GM23338 (cell line): Measurements from ENCODE around the gene OR5AP2.

Experiments used
- CREB1 ChIP-seq: fragments of 250-450 bp; sonication (Bioruptor Pico); IDR thresholded peaks from 2 replicates; pipeline ENCODE4 v1.5.0; 2020; ENCODE audit warnings: low read depth, mild to moderate bottlenecking, moderate library complexity
- EZH2 ChIP-seq: fragments of 200-600 bp; sonication (generic); IDR thresholded peaks from one replicate; pipeline ENCODE4 v1.8.0; 2017; ENCODE audit warnings: antibody characterized with exemption, mild to moderate bottlenecking, low read depth; ENCODE audit not compliant: unreplicated experiment
- EZH2phosphoT487 ChIP-seq: fragments of 200-600 bp; sonication (generic); IDR thresholded peaks from one replicate; pipeline ENCODE4 v1.8.1; 2018; ENCODE audit warnings: antibody characterized with exemption; ENCODE audit not compliant: unreplicated experiment
- JUNB ChIP-seq: IDR thresholded peaks from one replicate; pipeline ENCODE4 v1.6.1; 2016; ENCODE audit warnings: antibody characterized with exemption; ENCODE audit not compliant: unreplicated experiment
- NANOG ChIP-seq: IDR thresholded peaks from 2 replicates; pipeline ENCODE4 v1.6.1; 2016; ENCODE audit warnings: antibody characterized with exemption, borderline replicate concordance
- POLR2AphosphoS5 ChIP-seq: IDR thresholded peaks from 2 replicates; pipeline ENCODE4 v1.6.1; 2016; ENCODE audit warnings: antibody characterized with exemption, low read depth
- STAT1 ChIP-seq: IDR thresholded peaks from one replicate; pipeline ENCODE4 v1.6.1; 2016; ENCODE audit warnings: antibody characterized with exemption; ENCODE audit not compliant: unreplicated experiment
- ZNF114 ChIP-seq: fragments of 250-450 bp; sonication (Bioruptor Pico); IDR thresholded peaks from 2 replicates; pipeline ENCODE4 v1.5.0; 2020; ENCODE audit warnings: mild to moderate bottlenecking, moderate library complexity
- TF ChIP-seq, protein P1 (sequence below): IDR thresholded peaks from 2 replicates; pipeline ENCODE4 v1.6.1; 2016; ENCODE audit warnings: antibody characterized with exemption
- TF ChIP-seq, protein P2 (sequence below), 2 experiments: fragments of 200-600 bp in 1 of 2; sonication (generic) in 1 of 2; conservative IDR thresholded peaks; 2 replicates each; pipeline versions ENCODE4 v1.5.1 to v1.6.1; 2016 to 2017; ENCODE audit warnings: antibody characterized with exemption in 2 of 2, low read depth in 2 of 2, mild to moderate bottlenecking in 2 of 2, moderate library complexity in 1 of 2
- TF ChIP-seq, protein P3 (sequence below): IDR thresholded peaks from one replicate; pipeline ENCODE4 v1.6.1; 2018; ENCODE audit warnings: antibody characterized with exemption; ENCODE audit not compliant: unreplicated experiment
- TF ChIP-seq, protein P4 (sequence below): fragments of 250-450 bp; sonication (Bioruptor Pico); IDR thresholded peaks from 2 replicates; pipeline ENCODE4 v1.5.0; 2020; ENCODE audit warnings: mild to moderate bottlenecking, moderate library complexity

DNA sequence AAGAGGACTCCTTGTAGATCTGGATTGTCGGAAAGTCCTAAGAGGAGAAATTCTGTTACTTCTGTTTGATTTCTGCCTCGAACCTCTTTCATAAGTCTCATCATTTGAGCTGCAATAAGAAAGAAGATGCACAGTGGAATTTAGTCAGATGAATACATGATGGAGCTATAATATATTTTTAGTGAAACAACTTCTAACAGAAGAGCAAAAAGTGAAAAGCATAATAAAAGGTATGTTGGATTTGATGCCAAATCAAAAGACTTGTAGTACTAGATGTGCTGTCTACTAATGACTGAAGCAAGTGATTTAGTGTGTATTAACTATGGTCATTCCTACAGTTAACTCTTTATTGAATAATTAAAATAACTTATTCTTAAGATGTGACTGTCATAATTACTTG is at the start of gene OR5AP2:
- TF ChIP-seq, protein P1, sequence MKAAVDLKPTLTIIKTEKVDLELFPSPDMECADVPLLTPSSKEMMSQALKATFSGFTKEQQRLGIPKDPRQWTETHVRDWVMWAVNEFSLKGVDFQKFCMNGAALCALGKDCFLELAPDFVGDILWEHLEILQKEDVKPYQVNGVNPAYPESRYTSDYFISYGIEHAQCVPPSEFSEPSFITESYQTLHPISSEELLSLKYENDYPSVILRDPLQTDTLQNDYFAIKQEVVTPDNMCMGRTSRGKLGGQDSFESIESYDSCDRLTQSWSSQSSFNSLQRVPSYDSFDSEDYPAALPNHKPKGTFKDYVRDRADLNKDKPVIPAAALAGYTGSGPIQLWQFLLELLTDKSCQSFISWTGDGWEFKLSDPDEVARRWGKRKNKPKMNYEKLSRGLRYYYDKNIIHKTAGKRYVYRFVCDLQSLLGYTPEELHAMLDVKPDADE = no peak
- TF ChIP-seq EZH2 (no peak), POLR2AphosphoS5 (no peak), EZH2phosphoT487 (no peak), CREB1 (CRISPR knock-in tag) (no peak), JUNB (no peak), NANOG (no peak), ZNF114 (CRISPR knock-in tag) (no peak), STAT1 (no peak)
- TF ChIP-seq, protein P2, sequence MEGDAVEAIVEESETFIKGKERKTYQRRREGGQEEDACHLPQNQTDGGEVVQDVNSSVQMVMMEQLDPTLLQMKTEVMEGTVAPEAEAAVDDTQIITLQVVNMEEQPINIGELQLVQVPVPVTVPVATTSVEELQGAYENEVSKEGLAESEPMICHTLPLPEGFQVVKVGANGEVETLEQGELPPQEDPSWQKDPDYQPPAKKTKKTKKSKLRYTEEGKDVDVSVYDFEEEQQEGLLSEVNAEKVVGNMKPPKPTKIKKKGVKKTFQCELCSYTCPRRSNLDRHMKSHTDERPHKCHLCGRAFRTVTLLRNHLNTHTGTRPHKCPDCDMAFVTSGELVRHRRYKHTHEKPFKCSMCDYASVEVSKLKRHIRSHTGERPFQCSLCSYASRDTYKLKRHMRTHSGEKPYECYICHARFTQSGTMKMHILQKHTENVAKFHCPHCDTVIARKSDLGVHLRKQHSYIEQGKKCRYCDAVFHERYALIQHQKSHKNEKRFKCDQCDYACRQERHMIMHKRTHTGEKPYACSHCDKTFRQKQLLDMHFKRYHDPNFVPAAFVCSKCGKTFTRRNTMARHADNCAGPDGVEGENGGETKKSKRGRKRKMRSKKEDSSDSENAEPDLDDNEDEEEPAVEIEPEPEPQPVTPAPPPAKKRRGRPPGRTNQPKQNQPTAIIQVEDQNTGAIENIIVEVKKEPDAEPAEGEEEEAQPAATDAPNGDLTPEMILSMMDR (conservative IDR thresholded peaks at IDR 0.05; ENCODE audit: low read depth in 2 of 2) = no peak
- TF ChIP-seq, protein P3, sequence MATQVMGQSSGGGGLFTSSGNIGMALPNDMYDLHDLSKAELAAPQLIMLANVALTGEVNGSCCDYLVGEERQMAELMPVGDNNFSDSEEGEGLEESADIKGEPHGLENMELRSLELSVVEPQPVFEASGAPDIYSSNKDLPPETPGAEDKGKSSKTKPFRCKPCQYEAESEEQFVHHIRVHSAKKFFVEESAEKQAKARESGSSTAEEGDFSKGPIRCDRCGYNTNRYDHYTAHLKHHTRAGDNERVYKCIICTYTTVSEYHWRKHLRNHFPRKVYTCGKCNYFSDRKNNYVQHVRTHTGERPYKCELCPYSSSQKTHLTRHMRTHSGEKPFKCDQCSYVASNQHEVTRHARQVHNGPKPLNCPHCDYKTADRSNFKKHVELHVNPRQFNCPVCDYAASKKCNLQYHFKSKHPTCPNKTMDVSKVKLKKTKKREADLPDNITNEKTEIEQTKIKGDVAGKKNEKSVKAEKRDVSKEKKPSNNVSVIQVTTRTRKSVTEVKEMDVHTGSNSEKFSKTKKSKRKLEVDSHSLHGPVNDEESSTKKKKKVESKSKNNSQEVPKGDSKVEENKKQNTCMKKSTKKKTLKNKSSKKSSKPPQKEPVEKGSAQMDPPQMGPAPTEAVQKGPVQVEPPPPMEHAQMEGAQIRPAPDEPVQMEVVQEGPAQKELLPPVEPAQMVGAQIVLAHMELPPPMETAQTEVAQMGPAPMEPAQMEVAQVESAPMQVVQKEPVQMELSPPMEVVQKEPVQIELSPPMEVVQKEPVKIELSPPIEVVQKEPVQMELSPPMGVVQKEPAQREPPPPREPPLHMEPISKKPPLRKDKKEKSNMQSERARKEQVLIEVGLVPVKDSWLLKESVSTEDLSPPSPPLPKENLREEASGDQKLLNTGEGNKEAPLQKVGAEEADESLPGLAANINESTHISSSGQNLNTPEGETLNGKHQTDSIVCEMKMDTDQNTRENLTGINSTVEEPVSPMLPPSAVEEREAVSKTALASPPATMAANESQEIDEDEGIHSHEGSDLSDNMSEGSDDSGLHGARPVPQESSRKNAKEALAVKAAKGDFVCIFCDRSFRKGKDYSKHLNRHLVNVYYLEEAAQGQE = no peak
- TF ChIP-seq, protein P4, sequence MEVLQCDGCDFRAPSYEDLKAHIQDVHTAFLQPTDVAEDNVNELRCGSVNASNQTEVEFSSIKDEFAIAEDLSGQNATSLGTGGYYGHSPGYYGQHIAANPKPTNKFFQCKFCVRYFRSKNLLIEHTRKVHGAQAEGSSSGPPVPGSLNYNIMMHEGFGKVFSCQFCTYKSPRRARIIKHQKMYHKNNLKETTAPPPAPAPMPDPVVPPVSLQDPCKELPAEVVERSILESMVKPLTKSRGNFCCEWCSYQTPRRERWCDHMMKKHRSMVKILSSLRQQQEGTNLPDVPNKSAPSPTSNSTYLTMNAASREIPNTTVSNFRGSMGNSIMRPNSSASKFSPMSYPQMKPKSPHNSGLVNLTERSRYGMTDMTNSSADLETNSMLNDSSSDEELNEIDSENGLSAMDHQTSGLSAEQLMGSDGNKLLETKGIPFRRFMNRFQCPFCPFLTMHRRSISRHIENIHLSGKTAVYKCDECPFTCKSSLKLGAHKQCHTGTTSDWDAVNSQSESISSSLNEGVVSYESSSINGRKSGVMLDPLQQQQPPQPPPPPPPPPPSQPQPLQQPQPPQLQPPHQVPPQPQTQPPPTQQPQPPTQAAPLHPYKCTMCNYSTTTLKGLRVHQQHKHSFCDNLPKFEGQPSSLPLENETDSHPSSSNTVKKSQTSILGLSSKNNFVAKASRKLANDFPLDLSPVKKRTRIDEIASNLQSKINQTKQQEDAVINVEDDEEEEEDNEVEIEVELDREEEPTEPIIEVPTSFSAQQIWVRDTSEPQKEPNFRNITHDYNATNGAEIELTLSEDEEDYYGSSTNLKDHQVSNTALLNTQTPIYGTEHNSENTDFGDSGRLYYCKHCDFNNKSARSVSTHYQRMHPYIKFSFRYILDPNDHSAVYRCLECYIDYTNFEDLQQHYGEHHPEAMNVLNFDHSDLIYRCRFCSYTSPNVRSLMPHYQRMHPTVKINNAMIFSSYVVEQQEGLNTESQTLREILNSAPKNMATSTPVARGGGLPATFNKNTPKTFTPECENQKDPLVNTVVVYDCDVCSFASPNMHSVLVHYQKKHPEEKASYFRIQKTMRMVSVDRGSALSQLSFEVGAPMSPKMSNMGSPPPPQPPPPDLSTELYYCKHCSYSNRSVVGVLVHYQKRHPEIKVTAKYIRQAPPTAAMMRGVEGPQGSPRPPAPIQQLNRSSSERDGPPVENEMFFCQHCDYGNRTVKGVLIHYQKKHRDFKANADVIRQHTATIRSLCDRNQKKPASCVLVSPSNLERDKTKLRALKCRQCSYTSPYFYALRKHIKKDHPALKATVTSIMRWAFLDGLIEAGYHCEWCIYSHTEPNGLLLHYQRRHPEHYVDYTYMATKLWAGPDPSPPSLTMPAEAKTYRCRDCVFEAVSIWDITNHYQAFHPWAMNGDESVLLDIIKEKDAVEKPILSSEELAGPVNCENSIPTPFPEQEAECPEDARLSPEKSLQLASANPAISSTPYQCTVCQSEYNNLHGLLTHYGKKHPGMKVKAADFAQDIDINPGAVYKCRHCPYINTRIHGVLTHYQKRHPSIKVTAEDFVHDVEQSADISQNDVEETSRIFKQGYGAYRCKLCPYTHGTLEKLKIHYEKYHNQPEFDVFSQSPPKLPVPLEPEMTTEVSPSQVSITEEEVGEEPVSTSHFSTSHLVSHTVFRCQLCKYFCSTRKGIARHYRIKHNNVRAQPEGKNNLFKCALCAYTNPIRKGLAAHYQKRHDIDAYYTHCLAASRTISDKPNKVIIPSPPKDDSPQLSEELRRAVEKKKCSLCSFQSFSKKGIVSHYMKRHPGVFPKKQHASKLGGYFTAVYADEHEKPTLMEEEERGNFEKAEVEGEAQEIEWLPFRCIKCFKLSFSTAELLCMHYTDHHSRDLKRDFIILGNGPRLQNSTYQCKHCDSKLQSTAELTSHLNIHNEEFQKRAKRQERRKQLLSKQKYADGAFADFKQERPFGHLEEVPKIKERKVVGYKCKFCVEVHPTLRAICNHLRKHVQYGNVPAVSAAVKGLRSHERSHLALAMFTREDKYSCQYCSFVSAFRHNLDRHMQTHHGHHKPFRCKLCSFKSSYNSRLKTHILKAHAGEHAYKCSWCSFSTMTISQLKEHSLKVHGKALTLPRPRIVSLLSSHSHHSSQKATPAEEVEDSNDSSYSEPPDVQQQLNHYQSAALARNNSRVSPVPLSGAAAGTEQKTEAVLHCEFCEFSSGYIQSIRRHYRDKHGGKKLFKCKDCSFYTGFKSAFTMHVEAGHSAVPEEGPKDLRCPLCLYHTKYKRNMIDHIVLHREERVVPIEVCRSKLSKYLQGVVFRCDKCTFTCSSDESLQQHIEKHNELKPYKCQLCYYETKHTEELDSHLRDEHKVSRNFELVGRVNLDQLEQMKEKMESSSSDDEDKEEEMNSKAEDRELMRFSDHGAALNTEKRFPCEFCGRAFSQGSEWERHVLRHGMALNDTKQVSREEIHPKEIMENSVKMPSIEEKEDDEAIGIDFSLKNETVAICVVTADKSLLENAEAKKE (CRISPR knock-in tag) = no peak
